IPS-18c (cell line): ENCODE data around the gene CERS1.

ENCODE experiments used
- H3K4me3 ChIP-seq: 2 replicates; pipeline ENCODE4 v1.7.0; 2013; ENCODE audit warnings: low read depth, mild to moderate bottlenecking, low read length, moderate library complexity; ENCODE audit not compliant: insufficient read depth
- H3K9me3 ChIP-seq: one replicate; pipeline ENCODE4 v1.6.1; 2013; ENCODE audit warnings: mild to moderate bottlenecking, low read length, moderate library complexity; ENCODE audit not compliant: control insufficient read depth, insufficient read depth

The CERS1 gene

GRCh38 chr19:18854982-18855381 is 41.0 kb downstream of the CERS1 start:
- H3K9me3 ChIP-seq: no peaks in the 10 kb centered on the region
- H3K4me3 ChIP-seq: no peak overlapping the region

- H3K4me3 ChIP-seq: no peak overlapping the region
- no peaks in the 10 kb centered on the region for H3K9me3 ChIP-seq
Observed at GRCh38 chr19:18853755-18854427, 42.1 kb downstream of the CERS1 start.

DNA sequence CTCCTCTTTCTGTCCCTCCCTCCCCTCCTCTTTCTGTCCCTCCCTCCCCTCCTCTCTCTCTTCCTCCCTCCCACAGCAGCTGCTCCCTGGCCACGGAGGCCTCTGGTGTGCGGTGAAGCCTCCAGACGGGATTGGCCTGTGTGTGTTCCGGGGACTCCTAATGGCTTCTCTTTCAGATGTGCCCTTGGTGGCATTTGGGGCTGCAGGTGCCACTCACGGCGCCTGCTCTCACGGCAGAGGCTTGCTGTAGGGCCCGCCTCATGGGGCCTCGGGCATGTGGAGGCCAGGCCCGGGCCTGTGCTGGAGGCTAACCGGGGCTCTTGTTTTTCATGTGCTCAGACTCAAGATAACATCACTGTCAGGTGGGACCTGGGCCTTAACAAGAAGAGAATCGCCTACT is 43.3 kb downstream of the CERS1 start:
- H3K4me3 ChIP-seq: no peak overlapping the region
- H3K9me3 ChIP-seq: no peaks in the 10 kb centered on the region

- H3K4me3 ChIP-seq: no peak overlapping the region
- H3K9me3 ChIP-seq: no peaks in the 10 kb centered on the region
Observed at GRCh38 chr19:18851673-18852325, 44.2 kb downstream of the CERS1 start.

DNA sequence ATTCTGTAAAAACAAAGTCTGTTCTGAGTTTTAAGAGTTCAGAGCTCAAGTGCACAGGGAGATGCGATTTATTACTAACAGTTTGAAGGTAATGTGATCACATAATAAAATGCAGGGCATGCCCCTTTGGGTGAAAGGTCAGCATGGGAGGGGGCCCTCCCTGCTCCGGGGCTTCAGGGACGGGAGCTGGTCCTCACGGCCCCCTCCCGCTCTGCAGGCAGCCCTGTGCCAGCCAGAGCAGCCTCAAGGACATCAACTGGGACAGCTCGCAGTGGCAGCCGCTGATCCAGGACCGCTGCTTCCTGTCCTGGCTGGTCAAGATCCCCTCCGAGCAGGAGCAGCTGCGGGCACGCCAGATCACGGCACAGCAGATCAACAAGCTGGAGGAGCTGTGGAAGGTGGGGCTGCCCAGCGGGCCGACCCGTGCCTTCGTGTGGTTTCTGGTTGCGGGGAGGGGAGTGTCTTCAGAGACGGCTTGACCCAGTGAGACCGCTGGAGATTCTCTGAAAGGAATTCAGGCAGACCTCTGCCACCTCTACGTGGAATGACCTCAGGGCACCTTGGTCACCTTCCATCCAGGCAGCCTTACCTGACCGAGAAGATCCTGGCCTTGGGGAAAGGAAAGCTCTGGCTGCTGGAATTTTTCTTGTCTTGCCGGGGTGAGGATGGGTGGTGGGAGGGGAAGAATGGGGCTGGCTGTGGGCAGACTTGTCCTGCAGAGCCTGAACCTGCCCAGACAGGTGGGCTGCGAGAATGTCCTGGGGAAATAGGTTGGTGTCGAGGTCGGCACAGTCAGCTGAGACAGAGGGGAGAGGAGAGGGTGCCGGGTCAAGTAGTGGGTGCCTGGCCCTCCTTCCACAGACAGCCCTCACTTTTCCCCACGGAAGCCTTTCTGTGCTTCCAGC is 45.2 kb downstream of the CERS1 start:
- Histone ChIP-seq H3K4me3 (no peak overlapping the region), H3K9me3 (no peaks in the 10 kb centered on the region)

DNA sequence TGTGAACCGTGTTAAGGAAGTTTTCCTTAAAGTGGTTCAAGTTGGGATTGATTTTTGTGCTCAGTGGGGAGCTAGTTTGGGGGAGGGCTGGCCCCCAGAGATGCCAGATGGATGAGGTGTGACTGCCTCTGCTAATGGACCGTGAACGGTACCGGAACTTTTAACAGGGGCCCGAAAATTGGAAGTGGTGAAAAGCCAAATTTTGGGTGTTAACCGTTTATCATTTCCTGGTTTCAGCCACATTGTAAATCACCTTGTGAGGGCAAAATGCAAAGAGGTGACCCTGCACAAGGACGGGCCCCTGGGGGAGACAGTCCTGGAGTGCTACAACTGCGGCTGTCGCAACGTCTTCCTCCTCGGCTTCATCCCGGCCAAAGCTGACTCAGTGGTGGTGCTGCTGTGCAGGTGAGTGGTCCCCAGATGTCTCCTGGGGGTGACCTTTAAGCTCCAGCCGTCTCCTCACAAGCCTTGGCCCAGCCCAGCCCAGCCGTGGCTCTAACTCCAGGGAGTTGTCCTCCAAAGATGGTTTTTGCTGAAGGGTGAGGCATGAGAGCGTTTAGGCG is 46.0 kb downstream of the CERS1 start:
- no peaks in the 10 kb centered on the region for H3K9me3 ChIP-seq
- H3K4me3 ChIP-seq: no peak overlapping the region

DNA sequence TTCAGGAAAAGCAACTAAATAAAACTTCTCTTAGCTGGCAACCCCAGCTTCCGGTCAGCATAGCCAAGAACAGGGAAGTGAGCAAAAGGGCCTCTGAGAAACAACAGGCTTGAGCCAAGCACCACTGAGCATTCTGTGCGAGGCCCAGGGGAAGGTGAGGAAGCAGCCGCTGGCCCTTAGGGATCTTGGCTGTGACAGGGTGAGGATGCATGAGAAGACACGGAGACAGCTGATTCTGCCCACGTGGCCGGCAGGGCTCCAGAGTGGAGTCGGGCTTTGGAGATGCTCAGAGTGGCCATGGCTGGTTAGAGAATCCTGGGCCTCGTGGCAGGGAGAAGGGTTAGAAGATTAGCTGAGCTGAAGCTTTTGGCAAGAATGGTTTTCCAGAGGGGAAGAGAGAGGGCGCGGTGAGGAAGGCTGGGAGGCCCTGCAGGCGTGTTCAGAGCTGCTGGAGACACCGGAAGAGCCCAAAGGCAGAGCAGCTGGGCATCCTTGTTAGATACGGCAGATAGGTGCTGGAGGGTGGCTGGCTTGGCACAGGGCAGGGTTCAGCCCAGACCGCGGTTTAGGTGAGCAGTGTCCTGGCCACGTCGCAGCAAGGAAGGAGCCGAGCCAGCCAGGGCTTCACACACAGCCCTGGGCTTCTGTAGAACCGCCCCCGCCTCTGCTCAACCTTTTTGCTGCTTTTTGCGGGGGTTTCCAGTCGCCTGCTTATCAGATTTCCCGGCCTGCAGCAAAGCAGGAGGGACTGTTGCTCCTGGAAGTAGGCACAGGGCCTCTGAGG is 46.9 kb downstream of the CERS1 start:
- no peak overlapping the region for H3K4me3 ChIP-seq
- peaks cover 2% of the 10 kb centered on the region for H3K9me3 ChIP-seq

GRCh38 chr19:18847549-18848463 is 48.2 kb downstream of the CERS1 start:
- H3K9me3 ChIP-seq: peaks cover 2% of the 10 kb centered on the region
- no peak overlapping the region for H3K4me3 ChIP-seq

GRCh38 chr19:18846862-18847548 is 49.0 kb downstream of the CERS1 start:
- peaks cover 2% of the 10 kb centered on the region for H3K9me3 ChIP-seq
- no peak overlapping the region for H3K4me3 ChIP-seq

- Histone ChIP-seq H3K9me3 (peaks cover 2% of the 10 kb centered on the region), H3K4me3 (no peak overlapping the region)
Observed at GRCh38 chr19:18845961-18846360, 50.0 kb downstream of the CERS1 start.

- Histone ChIP-seq H3K9me3 (peaks cover 2% of the 10 kb centered on the region), H3K4me3 (no peak overlapping the region)
Observed at GRCh38 chr19:18844806-18845329, 51.1 kb downstream of the CERS1 start.

- H3K4me3 ChIP-seq: no peak overlapping the region
- peaks cover 2% of the 10 kb centered on the region for H3K9me3 ChIP-seq
Observed at GRCh38 chr19:18843960-18844359, 52.0 kb downstream of the CERS1 start.

- Histone ChIP-seq H3K4me3 (no peak overlapping the region), H3K9me3 (peaks cover 2% of the 10 kb centered on the region)
Observed at GRCh38 chr19:18842166-18842565, 53.8 kb downstream of the CERS1 start.

DNA sequence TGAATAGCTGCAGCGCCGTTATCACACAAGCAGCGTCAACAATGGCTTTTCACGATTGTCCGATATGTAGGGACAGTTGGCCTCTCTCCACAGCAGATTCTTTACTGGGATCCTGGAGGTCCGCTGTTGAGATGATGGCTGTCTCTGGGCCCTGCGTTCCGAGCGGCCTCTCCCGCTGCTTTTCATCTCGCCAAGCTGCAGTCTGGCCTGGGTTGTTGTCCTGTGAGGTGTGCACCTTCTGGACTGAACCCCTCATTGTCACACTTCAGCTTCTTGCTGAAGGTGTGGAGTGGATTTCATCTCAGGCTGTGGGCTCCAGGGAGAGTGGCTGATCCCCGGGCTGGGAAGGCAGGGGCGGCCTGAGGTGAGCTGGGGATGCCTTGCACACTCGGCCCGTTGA is 54.6 kb downstream of the CERS1 start:
- Histone ChIP-seq H3K9me3 (peaks cover 2% of the 10 kb centered on the region), H3K4me3 (no peak overlapping the region)
